ENCODE measurements around the gene EEIG1. TPM values are rescaled to one million over a fixed set of nuclear protein-coding genes. Genes with fewer than 3 reads are reported as not detected.

The EEIG1 gene
- total and polyA plus RNA-seq, 9 of the 15 experiments (the other 6 are each of a cell fraction or from before 2014, with no cell fraction given): 0.17 to 16.7 (median 3.6) TPM

DNA sequence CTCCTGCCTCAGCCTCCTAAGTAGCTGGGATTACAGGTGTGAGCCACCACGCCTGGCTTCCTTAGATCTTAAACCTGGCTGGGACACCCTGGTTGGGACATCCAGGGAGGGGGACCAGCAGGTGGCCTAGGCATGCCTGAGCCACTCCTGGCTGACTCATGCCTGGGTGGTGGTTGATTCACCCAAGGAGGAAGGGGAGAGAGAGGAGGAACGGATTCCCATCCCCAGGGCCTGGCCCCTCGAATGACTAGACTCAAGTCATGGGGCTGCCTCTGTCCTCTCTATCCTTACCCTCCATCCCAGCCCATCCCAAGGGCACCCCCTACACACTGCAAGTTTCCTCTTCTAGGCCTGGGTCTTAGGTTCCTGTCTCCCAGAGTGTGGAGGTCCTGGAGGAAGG, 12.7 kb downstream of the EEIG1 start (continued):
- TF ChIP-seq, protein P1, sequence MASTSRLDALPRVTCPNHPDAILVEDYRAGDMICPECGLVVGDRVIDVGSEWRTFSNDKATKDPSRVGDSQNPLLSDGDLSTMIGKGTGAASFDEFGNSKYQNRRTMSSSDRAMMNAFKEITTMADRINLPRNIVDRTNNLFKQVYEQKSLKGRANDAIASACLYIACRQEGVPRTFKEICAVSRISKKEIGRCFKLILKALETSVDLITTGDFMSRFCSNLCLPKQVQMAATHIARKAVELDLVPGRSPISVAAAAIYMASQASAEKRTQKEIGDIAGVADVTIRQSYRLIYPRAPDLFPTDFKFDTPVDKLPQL (IDR thresholded peaks at IDR 0.05; ENCODE audit: extremely low read depth, insufficient read length): no peak
- TF ChIP-seq NRF1 (conservative IDR thresholded peaks at IDR 0.05 in 1 of 2, IDR thresholded peaks at IDR 0.05 in 1 of 2): peak in 1 of 2 experiments; percentile 16; a peak in 1 of 4 replicates
- TF ChIP-seq HSF4 (CRISPR knock-in tag; IDR thresholded peaks at IDR 0.05; ENCODE audit: borderline replicate concordance): no peak
- TF ChIP-seq COPS2 (conservative IDR thresholded peaks at IDR 0.05): no peak
- no peak for TF ChIP-seq TAF7 (tag; IDR thresholded peaks at IDR 0.05)
- no peak for TF ChIP-seq MCM2 (IDR thresholded peaks at IDR 0.05; ENCODE audit: low read depth)
- TF ChIP-seq JUN (IDR thresholded peaks at IDR 0.05; ENCODE audit: borderline replicate concordance, low read depth, low read length): peak; percentile 73
- no peak for TF ChIP-seq JUN (CRISPR knock-in tag; IDR thresholded peaks at IDR 0.05; ENCODE audit: borderline replicate concordance)
- 0 out of 2 replicates have a peak, but pooled peaks have one; percentile 11 for TF ChIP-seq CXXC5 (CRISPR knock-in tag; IDR thresholded peaks at IDR 0.05)
- peak; percentile 73 for TF ChIP-seq JUND (IDR thresholded peaks at IDR 0.05; ENCODE audit: borderline replicate concordance, low read depth, low read length)
- peak; percentile 49; the same call in 1 of the 3 replicates for TF ChIP-seq JUND (tag; IDR thresholded peaks at IDR 0.05; ENCODE audit: borderline replicate concordance, low read depth, low read length)
- 0 out of 2 replicates have a peak, but pooled peaks have one; percentile 20 for TF ChIP-seq CTBP1 (IDR thresholded peaks at IDR 0.05; ENCODE audit: borderline replicate concordance)

Data from K562 (cell line).